ENCODE data around the gene DDX43. TPM values are rescaled to one million over a fixed set of nuclear protein-coding genes. Genes with fewer than 3 reads are reported as not detected.
"Not testable (repeated sequence)": the region's sequence is repeated elsewhere in the genome, so short reads cannot be mapped to it uniquely, and the experiment has no call there.

The DDX43 gene
- total RNA-seq, 4 donors from 2014 or later, result 1.3 to 12.0 (median 2.5) TPM

DNA sequence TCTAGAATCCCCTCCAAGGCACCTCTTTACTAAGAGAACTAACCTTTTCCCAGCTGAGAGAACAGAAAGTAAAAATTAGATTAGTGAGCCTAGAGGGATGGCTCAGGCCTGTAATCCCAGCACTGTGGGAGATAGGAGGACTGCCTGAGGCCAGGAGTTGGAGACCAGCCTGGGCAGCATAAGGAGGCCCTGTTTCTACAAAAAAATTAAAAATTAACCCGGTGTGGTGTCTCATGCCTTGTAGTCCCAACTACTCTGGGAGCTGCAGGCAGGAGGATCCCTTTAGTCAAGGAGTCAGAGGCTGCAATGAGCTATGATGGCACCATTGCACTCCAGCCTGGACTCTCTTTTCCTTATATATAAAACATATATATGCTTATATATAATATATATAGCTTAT lies 19.4 kb upstream of the DDX43 start:
- DNase-seq (ENCODE audit: low spot score in 2 of 2), result no peak
- H3K4me1 ChIP-seq, result no peaks in the 10 kb centered on the region
- TF ChIP-seq POLR2A (IDR thresholded peaks at IDR 0.05) (no peak), CTCF (IDR thresholded peaks at IDR 0.05) (no peak), EP300 (IDR thresholded peaks at IDR 0.05) (no peak)
- WGBS, 2 donors, result 78 to 86% methylated on average over 1 of the region's 1 CpG
- peaks cover 0 to 26% (median 0%) of the 10 kb centered on the region in 4 donors for H3K9me3 ChIP-seq
- H3K27ac ChIP-seq, result no peak overlapping the region
- no peaks in the 10 kb centered on the region for H3K27me3 ChIP-seq
- H3K4me3 ChIP-seq, result no peak overlapping the region
- no peaks in the 10 kb centered on the region for H3K36me3 ChIP-seq

- Histone ChIP-seq H3K9me3 (peaks cover 0 to 13% (median 0%) of the 10 kb centered on the region in 4 donors), H3K4me3 (no peak overlapping the region), H3K4me1 (no peaks in the 10 kb centered on the region), H3K27ac (no peak overlapping the region), H3K36me3 (no peaks in the 10 kb centered on the region), H3K27me3 (no peaks in the 10 kb centered on the region)
- TF ChIP-seq POLR2A (IDR thresholded peaks at IDR 0.05) (no peak), EP300 (IDR thresholded peaks at IDR 0.05) (no peak), CTCF (IDR thresholded peaks at IDR 0.05) (no peak)
- no peak for DNase-seq (ENCODE audit: low spot score in 2 of 2)
- 69 to 76% methylated on average over 3 of the region's 3 CpGs for WGBS, 2 donors
Measured at GRCh38 chr6:73377225-73377624, 17.4 kb upstream of the DDX43 start.

DNA sequence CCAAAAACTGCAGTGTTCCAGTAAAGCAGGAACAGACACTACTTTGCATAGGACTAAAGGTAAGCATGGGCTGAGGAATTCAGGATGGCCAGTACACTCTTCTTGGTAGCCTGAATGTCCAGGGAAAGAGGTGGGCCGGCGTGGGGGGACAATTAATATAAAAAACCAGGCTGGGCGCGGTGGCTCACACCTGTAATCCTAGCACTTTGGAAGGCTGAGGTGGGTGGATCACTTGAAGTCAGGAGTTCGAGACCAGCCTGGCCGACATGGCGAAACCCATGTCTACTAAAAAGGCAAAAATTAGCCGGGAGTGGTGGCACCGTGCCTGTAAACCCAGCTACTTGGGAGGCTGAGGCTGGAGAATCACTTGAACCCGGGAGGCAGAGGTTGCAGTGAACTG lies 13.1 kb upstream of the DDX43 start:
- not testable (repeated sequence) for H3K4me3 ChIP-seq; DNase-seq (ENCODE audit: low spot score in 2 of 2); H3K9me3 ChIP-seq; H3K27me3 ChIP-seq; H3K36me3 ChIP-seq; H3K27ac ChIP-seq; H3K4me1 ChIP-seq
- 92 to 93% methylated on average over 10 of the region's 10 CpGs for WGBS, 2 donors

GRCh38 chr6:73382462-73383113 lies 12.0 kb upstream of the DDX43 start:
- no peaks in the 10 kb centered on the region for H3K4me1 ChIP-seq
- no peak overlapping the region for H3K27ac ChIP-seq
- H3K36me3 ChIP-seq, result no peaks in the 10 kb centered on the region
- no peaks in the 10 kb centered on the region for H3K9me3 ChIP-seq
- no peaks in the 10 kb centered on the region for H3K27me3 ChIP-seq
- no peak for TF ChIP-seq EP300 (IDR thresholded peaks at IDR 0.05)
- TF ChIP-seq POLR2A (IDR thresholded peaks at IDR 0.05), result no peak
- no peak for TF ChIP-seq CTCF (IDR thresholded peaks at IDR 0.05)
- no peak for DNase-seq (ENCODE audit: low spot score in 2 of 2)
- no peak overlapping the region for H3K4me3 ChIP-seq
- 91 to 95% methylated on average over 6 of the region's 6 CpGs for WGBS, 2 donors

- Histone ChIP-seq H3K9me3 (no peaks in the 10 kb centered on the region), H3K4me1 (peaks cover 0 to 7% (median 0%) of the 10 kb centered on the region in 4 donors), H3K36me3 (no peaks in the 10 kb centered on the region), H3K27ac (peak overlapping the region in 1 of 4 donors; percentile 78), H3K4me3 (peak overlapping the region; percentile 30 to 58 (median 48)), H3K27me3 (no peaks in the 10 kb centered on the region)
- no peak for TF ChIP-seq CTCF (IDR thresholded peaks at IDR 0.05)
- no peak for TF ChIP-seq EP300 (IDR thresholded peaks at IDR 0.05)
- no peak for TF ChIP-seq POLR2A (IDR thresholded peaks at IDR 0.05)
- 38 to 40% methylated on average over 4 of the region's 4 CpGs for WGBS, 2 donors
- DNase-seq (ENCODE audit: low spot score in 2 of 2), result no peak
Measured at GRCh38 chr6:73388433-73388799, 6.2 kb upstream of the DDX43 start.

Measured in tibial nerve (tissue), 4 donors.